H1 (cell line): ENCODE measurements around the gene UBN2.

Experiments
- ATF2 ChIP-seq: IDR thresholded peaks from 2 replicates; pipeline ENCODE4 v1.6.1; 2012; ENCODE audit warnings: low read length, inconsistent platforms
- BCL11A ChIP-seq, 2 experiments: IDR thresholded peaks; one replicate each; pipeline ENCODE4 v1.6.1; 2011; ENCODE audit warnings: low read depth in 2 of 2, low read length in 2 of 2, mild to moderate bottlenecking in 2 of 2
- BRCA1 ChIP-seq: IDR thresholded peaks from 2 replicates; pipeline ENCODE4 v1.6.1; 2012; ENCODE audit warnings: low read depth, low read length, improper control_type of control experiment
- EGR1 ChIP-seq: IDR thresholded peaks from 2 replicates; pipeline ENCODE4 v1.6.1; 2011; ENCODE audit warnings: low read depth, low read length, borderline replicate concordance
- EZH2 ChIP-seq: fragments of 200-600 bp; sonication (generic); IDR thresholded peaks from 2 replicates; pipeline ENCODE4 v1.7.1; 2012; ENCODE audit warnings: low read depth, mild to moderate bottlenecking, moderate library complexity, low read length, inconsistent platforms; ENCODE audit not compliant: severe bottlenecking
- JUN ChIP-seq: IDR thresholded peaks from 2 replicates; pipeline ENCODE4 v1.6.1; 2011; ENCODE audit warnings: low read depth, mild to moderate bottlenecking, improper control_type of control experiment, low read length
- PHF8 ChIP-seq: fragments of 200-600 bp; sonication (generic); conservative IDR thresholded peaks from 2 replicates; pipeline ENCODE4 v1.7.1; 2012; ENCODE audit warnings: low read depth, mild to moderate bottlenecking, inconsistent platforms, low read length, moderate library complexity
- POLR2A ChIP-seq, 2 experiments: IDR thresholded peaks; 1 replicate in 1 of 2; 2 replicates in 1 of 2; pipeline ENCODE4 v1.6.1; 2011; ENCODE audit warnings: low read depth in 2 of 2, low read length in 2 of 2, mild to moderate bottlenecking in 2 of 2; ENCODE audit errors: control extremely low read depth in 1 of 2
- POLR2AphosphoS5 ChIP-seq: IDR thresholded peaks from 2 replicates; pipeline ENCODE4 v1.6.1; 2011; ENCODE audit warnings: low read depth, low read length
- TF ChIP-seq, protein P1 (sequence below), 3 experiments: IDR thresholded peaks; 1 replicate in 2 of 3; 2 replicates in 1 of 3; pipeline versions ENCODE4 v1.5.1 to v1.6.1; 2011; ENCODE audit warnings: low read length in 3 of 3, mild to moderate bottlenecking in 3 of 3, inconsistent platforms in 2 of 3, low read depth in 1 of 3, moderate library complexity in 1 of 3; ENCODE audit not compliant: insufficient read depth in 1 of 3; ENCODE audit errors: control extremely low read depth in 1 of 3
- TF ChIP-seq, protein P2 (sequence below): IDR thresholded peaks from 2 replicates; pipeline ENCODE4 v1.6.1; 2012; ENCODE audit warnings: inconsistent platforms
- TF ChIP-seq, protein P3 (sequence below): IDR thresholded peaks from 2 replicates; pipeline ENCODE4 v1.6.1; 2011; ENCODE audit warnings: low read depth, mild to moderate bottlenecking, low read length; ENCODE audit not compliant: insufficient read depth

- TF ChIP-seq POLR2A (IDR thresholded peaks at IDR 0.05; ENCODE audit: control extremely low read depth in 1 of 2, low read depth in 2 of 2, low read length in 2 of 2) (no peak), POLR2AphosphoS5 (no peak), BCL11A (IDR thresholded peaks at IDR 0.05; ENCODE audit: low read depth in 2 of 2, low read length in 2 of 2) (no peak), PHF8 (no peak), ATF2 (no peak), JUN (no peak), BRCA1 (no peak), EZH2 (no peak), EGR1 (no peak)
- TF ChIP-seq, protein P1, sequence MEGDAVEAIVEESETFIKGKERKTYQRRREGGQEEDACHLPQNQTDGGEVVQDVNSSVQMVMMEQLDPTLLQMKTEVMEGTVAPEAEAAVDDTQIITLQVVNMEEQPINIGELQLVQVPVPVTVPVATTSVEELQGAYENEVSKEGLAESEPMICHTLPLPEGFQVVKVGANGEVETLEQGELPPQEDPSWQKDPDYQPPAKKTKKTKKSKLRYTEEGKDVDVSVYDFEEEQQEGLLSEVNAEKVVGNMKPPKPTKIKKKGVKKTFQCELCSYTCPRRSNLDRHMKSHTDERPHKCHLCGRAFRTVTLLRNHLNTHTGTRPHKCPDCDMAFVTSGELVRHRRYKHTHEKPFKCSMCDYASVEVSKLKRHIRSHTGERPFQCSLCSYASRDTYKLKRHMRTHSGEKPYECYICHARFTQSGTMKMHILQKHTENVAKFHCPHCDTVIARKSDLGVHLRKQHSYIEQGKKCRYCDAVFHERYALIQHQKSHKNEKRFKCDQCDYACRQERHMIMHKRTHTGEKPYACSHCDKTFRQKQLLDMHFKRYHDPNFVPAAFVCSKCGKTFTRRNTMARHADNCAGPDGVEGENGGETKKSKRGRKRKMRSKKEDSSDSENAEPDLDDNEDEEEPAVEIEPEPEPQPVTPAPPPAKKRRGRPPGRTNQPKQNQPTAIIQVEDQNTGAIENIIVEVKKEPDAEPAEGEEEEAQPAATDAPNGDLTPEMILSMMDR (IDR thresholded peaks at IDR 0.05; ENCODE audit: control extremely low read depth in 1 of 3, insufficient read depth in 1 of 3, low read depth in 1 of 3, low read length in 3 of 3) = no peak
- TF ChIP-seq, protein P2, sequence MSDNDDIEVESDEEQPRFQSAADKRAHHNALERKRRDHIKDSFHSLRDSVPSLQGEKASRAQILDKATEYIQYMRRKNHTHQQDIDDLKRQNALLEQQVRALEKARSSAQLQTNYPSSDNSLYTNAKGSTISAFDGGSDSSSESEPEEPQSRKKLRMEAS = no peak
- TF ChIP-seq, protein P3, sequence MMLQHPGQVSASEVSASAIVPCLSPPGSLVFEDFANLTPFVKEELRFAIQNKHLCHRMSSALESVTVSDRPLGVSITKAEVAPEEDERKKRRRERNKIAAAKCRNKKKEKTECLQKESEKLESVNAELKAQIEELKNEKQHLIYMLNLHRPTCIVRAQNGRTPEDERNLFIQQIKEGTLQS = no peak
These were observed 27.0 kb upstream of the UBN2 start for GRCh38 chr7:139203992-139204391.
